ENCODE measurements around the gene MTARC1.

DNA sequence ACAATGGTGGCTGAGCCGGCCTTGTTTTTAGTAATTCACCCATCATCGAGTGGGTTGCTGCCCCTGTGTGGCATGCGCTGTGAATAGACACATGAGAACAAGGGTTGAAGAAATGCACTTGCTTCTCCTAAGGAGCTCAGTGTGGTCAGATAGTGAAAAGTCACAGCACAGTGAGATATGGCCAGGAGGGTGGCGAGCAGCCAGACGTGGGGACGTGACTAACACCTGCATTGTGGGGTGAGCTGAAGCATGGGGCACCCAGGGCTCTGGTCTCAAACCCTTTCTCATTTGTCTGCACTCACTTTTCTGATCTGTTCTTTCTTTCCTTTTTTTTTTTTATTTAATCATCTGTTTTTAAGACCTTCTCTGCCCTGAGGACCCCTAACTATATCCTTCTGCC, 13.5 kb downstream of the MTARC1 start:
- TF ChIP-seq, protein P1, sequence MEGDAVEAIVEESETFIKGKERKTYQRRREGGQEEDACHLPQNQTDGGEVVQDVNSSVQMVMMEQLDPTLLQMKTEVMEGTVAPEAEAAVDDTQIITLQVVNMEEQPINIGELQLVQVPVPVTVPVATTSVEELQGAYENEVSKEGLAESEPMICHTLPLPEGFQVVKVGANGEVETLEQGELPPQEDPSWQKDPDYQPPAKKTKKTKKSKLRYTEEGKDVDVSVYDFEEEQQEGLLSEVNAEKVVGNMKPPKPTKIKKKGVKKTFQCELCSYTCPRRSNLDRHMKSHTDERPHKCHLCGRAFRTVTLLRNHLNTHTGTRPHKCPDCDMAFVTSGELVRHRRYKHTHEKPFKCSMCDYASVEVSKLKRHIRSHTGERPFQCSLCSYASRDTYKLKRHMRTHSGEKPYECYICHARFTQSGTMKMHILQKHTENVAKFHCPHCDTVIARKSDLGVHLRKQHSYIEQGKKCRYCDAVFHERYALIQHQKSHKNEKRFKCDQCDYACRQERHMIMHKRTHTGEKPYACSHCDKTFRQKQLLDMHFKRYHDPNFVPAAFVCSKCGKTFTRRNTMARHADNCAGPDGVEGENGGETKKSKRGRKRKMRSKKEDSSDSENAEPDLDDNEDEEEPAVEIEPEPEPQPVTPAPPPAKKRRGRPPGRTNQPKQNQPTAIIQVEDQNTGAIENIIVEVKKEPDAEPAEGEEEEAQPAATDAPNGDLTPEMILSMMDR (conservative IDR thresholded peaks at IDR 0.05): no peak
- no peak for TF ChIP-seq EZH2 (IDR thresholded peaks at IDR 0.05; ENCODE audit: low read depth)
